Measurements from ENCODE around the gene NFYC.

GRCh38 chr1:40651138-40651857, 40.2 kb upstream of the NFYC start:
- TF ChIP-seq TEAD4 (IDR thresholded peaks at IDR 0.05; ENCODE audit: low read depth, low read length), result no peak
- TF ChIP-seq EGR1 (IDR thresholded peaks at IDR 0.05; ENCODE audit: borderline replicate concordance, low read depth, low read length), result no peak
- no peak for TF ChIP-seq RFX5 (IDR thresholded peaks at IDR 0.05; ENCODE audit: borderline replicate concordance, low read depth, low read length)
- TF ChIP-seq CHD2 (IDR thresholded peaks at IDR 0.05; ENCODE audit: low read length), result no peak
- TF ChIP-seq EZH2 (IDR thresholded peaks at IDR 0.05; ENCODE audit: low read depth, low read length, severe bottlenecking), result no peak
- TF ChIP-seq, protein P1, sequence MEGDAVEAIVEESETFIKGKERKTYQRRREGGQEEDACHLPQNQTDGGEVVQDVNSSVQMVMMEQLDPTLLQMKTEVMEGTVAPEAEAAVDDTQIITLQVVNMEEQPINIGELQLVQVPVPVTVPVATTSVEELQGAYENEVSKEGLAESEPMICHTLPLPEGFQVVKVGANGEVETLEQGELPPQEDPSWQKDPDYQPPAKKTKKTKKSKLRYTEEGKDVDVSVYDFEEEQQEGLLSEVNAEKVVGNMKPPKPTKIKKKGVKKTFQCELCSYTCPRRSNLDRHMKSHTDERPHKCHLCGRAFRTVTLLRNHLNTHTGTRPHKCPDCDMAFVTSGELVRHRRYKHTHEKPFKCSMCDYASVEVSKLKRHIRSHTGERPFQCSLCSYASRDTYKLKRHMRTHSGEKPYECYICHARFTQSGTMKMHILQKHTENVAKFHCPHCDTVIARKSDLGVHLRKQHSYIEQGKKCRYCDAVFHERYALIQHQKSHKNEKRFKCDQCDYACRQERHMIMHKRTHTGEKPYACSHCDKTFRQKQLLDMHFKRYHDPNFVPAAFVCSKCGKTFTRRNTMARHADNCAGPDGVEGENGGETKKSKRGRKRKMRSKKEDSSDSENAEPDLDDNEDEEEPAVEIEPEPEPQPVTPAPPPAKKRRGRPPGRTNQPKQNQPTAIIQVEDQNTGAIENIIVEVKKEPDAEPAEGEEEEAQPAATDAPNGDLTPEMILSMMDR (IDR thresholded peaks at IDR 0.05; ENCODE audit: control extremely low read depth in 1 of 3, insufficient read depth in 1 of 3, low read depth in 1 of 3, low read length in 3 of 3), result peak; percentile 29 to 36 (median 30); a peak in 3 of 4 replicates
- TF ChIP-seq POLR2AphosphoS5 (IDR thresholded peaks at IDR 0.05; ENCODE audit: low read depth, low read length), result no peak
- TF ChIP-seq RAD21 (IDR thresholded peaks at IDR 0.05 in 1 of 2, conservative IDR thresholded peaks at IDR 0.05 in 1 of 2; ENCODE audit: low read depth in 2 of 2, low read length in 2 of 2), result no peak; a peak in 1 of 4 replicates
- TF ChIP-seq, protein P2, sequence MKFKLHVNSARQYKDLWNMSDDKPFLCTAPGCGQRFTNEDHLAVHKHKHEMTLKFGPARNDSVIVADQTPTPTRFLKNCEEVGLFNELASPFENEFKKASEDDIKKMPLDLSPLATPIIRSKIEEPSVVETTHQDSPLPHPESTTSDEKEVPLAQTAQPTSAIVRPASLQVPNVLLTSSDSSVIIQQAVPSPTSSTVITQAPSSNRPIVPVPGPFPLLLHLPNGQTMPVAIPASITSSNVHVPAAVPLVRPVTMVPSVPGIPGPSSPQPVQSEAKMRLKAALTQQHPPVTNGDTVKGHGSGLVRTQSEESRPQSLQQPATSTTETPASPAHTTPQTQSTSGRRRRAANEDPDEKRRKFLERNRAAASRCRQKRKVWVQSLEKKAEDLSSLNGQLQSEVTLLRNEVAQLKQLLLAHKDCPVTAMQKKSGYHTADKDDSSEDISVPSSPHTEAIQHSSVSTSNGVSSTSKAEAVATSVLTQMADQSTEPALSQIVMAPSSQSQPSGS (IDR thresholded peaks at IDR 0.05; ENCODE audit: low read length), result no peak
- TF ChIP-seq ATF3 (IDR thresholded peaks at IDR 0.05; ENCODE audit: insufficient read depth, low read depth, low read length), result no peak
- TF ChIP-seq HDAC2 (IDR thresholded peaks at IDR 0.05; ENCODE audit: borderline replicate concordance in 1 of 2, low read depth in 2 of 2, low read length in 2 of 2), result no peak
- TF ChIP-seq TAF1 (IDR thresholded peaks at IDR 0.05; ENCODE audit: low read depth, low read length), result no peak
- TF ChIP-seq POLR2A (IDR thresholded peaks at IDR 0.05; ENCODE audit: control extremely low read depth in 1 of 2, low read depth in 2 of 2, low read length in 2 of 2), result no peak
